ENCODE measurements around the gene TGFBR2.
A peak's percentile ranks its signal among the peaks of the same experiment; 100 is the strongest.

GRCh38 chr3:30628901-30629590, 22.6 kb downstream of the TGFBR2 start:
- TF ChIP-seq, protein P1, sequence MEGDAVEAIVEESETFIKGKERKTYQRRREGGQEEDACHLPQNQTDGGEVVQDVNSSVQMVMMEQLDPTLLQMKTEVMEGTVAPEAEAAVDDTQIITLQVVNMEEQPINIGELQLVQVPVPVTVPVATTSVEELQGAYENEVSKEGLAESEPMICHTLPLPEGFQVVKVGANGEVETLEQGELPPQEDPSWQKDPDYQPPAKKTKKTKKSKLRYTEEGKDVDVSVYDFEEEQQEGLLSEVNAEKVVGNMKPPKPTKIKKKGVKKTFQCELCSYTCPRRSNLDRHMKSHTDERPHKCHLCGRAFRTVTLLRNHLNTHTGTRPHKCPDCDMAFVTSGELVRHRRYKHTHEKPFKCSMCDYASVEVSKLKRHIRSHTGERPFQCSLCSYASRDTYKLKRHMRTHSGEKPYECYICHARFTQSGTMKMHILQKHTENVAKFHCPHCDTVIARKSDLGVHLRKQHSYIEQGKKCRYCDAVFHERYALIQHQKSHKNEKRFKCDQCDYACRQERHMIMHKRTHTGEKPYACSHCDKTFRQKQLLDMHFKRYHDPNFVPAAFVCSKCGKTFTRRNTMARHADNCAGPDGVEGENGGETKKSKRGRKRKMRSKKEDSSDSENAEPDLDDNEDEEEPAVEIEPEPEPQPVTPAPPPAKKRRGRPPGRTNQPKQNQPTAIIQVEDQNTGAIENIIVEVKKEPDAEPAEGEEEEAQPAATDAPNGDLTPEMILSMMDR (IDR thresholded peaks at IDR 0.05; ENCODE audit: poor library complexity) = peak; percentile 24
- TF ChIP-seq EZH2 (IDR thresholded peaks at IDR 0.05; ENCODE audit: borderline replicate concordance) (no peak), EZH2phosphoT487 (IDR thresholded peaks at IDR 0.05; ENCODE audit: low read depth, severe bottlenecking, unreplicated experiment) (no peak)
